OCI-LY3 (cell line): ENCODE measurements around the gene SCAMP1.
A peak's percentile ranks its signal among the peaks of the same experiment; 100 is the strongest.

Experiments used
- EZH2phosphoT487 ChIP-seq: fragments of 200-600 bp; shearing (Covaris generic); IDR thresholded peaks from 2 replicates; pipeline ENCODE4 v1.6.1; 2018; ENCODE audit warnings: antibody characterized with exemption, mixed run types, low read depth
- TF ChIP-seq, protein P1 (sequence below): fragments of 200-600, 300-600 bp; sonication (generic); IDR thresholded peaks from 2 replicates; pipeline ENCODE4 v1.5.1; 2014; ENCODE audit warnings: antibody characterized with exemption, low read length, low read depth

DNA sequence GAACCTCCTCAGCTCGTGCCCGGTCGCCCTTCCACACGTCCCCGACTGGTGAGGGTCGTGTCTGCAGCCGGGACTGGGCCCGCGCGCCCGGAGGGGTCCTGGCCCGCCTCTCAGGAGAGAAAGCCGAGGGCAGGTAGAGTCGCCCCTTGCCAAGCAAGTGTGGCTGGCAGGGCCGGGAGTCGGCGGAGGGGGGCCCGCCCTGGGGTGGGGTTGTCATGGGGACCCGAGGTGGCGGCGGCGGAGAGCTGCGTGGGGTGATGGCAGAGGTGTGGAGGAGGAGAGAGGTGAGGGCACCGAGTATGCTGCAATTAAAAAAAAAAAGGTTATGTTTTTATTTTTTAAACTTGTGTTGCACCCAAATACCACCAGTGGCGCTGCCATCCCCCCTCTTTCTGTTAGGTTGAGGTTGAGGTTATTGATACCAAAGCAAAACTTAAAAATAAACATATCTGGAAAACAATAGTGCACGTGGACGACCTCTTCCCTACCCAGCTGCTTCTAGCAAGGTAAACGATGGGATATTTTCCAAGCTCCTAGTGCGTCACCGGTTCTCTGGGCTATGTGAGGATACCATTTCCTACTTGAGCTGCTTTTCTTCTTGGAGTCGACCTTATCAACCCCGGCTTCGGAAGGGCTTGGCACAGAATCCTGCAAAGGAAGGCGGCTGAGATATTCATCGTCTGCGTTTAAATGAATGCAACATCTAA lies 660 bp downstream of the SCAMP1 start:
- TF ChIP-seq, protein P1, sequence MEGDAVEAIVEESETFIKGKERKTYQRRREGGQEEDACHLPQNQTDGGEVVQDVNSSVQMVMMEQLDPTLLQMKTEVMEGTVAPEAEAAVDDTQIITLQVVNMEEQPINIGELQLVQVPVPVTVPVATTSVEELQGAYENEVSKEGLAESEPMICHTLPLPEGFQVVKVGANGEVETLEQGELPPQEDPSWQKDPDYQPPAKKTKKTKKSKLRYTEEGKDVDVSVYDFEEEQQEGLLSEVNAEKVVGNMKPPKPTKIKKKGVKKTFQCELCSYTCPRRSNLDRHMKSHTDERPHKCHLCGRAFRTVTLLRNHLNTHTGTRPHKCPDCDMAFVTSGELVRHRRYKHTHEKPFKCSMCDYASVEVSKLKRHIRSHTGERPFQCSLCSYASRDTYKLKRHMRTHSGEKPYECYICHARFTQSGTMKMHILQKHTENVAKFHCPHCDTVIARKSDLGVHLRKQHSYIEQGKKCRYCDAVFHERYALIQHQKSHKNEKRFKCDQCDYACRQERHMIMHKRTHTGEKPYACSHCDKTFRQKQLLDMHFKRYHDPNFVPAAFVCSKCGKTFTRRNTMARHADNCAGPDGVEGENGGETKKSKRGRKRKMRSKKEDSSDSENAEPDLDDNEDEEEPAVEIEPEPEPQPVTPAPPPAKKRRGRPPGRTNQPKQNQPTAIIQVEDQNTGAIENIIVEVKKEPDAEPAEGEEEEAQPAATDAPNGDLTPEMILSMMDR, result 0 out of 2 replicates have a peak, but pooled peaks have one; percentile 10
- no peak for TF ChIP-seq EZH2phosphoT487
